HG03159 (cell line): ENCODE data around the gene TIMP4.

Source experiments
- ATAC-seq: cut with Tn5 transposase; IDR thresholded peaks from one replicate; pipeline ENCODE4 v1.9.1; 2021; ENCODE audit warnings: mild to moderate bottlenecking, moderate library complexity; ENCODE audit not compliant: unreplicated experiment

The TIMP4 gene

GRCh38 chr3:12158387-12159226, at the start of gene TIMP4:
TIMP4 (minus strand) TSS chr3:12158912; CDS start chr3:12158840, 72 bp downstream.
- no peak for ATAC-seq

GRCh38 chr3:12205171-12205570, 46.5 kb upstream of the TIMP4 start:
- ATAC-seq, result no peak

GRCh38 chr3:12201813-12202212, 43.1 kb upstream of the TIMP4 start:
- no peak for ATAC-seq

- ATAC-seq, result no peak
These were observed 39.6 kb upstream of the TIMP4 start for GRCh38 chr3:12198301-12198700.

GRCh38 chr3:12197475-12197874, 38.8 kb upstream of the TIMP4 start:
- peak; percentile 37 for ATAC-seq

- no peak for ATAC-seq
These were observed 38.0 kb upstream of the TIMP4 start for GRCh38 chr3:12196684-12197083.

GRCh38 chr3:12195231-12195630, 36.5 kb upstream of the TIMP4 start:
- ATAC-seq, result no peak

- peak; percentile 58 for ATAC-seq
These were observed 36.0 kb upstream of the TIMP4 start for GRCh38 chr3:12194669-12195161.

GRCh38 chr3:12194209-12194608, 35.5 kb upstream of the TIMP4 start:
- no peak for ATAC-seq

GRCh38 chr3:12193485-12194165, 34.9 kb upstream of the TIMP4 start:
- peak; percentile 63 for ATAC-seq

- ATAC-seq, result no peak
These were observed 34.2 kb upstream of the TIMP4 start for GRCh38 chr3:12192655-12193484.

- no peak for ATAC-seq
These were observed 33.5 kb upstream of the TIMP4 start for GRCh38 chr3:12192173-12192572.

- ATAC-seq, result no peak
These were observed 32.8 kb upstream of the TIMP4 start for GRCh38 chr3:12191559-12191958.

GRCh38 chr3:12190832-12191231, 32.1 kb upstream of the TIMP4 start:
- no peak for ATAC-seq

GRCh38 chr3:12190221-12190807, 31.6 kb upstream of the TIMP4 start:
- ATAC-seq, result no peak

- no peak for ATAC-seq
These were observed 30.1 kb upstream of the TIMP4 start for GRCh38 chr3:12188681-12189287.

GRCh38 chr3:12188328-12188648, 29.6 kb upstream of the TIMP4 start:
- no peak for ATAC-seq

GRCh38 chr3:12187448-12188327, 29.0 kb upstream of the TIMP4 start:
- peak; percentile 69 for ATAC-seq

- ATAC-seq, result no peak
These were observed 28.0 kb upstream of the TIMP4 start for GRCh38 chr3:12186515-12187286.
